B cell (primary cell): Measurements from ENCODE around the gene RERE.

ENCODE experiments used
- CTCF ChIP-seq: fragments of 200-600 bp; IDR thresholded peaks from one replicate; pipeline ENCODE4 v1.8.0; 2022; ENCODE audit warnings: antibody characterized with exemption, mild to moderate bottlenecking
- EZH2 ChIP-seq: IDR thresholded peaks from 2 replicates; pipeline ENCODE4 v1.6.1; 2012; ENCODE audit warnings: borderline replicate concordance, low read depth, mild to moderate bottlenecking, moderate library complexity, low read length; ENCODE audit not compliant: insufficient read depth, poor library complexity, severe bottlenecking

GRCh38 chr1:8303141-8303540 is 514.3 kb downstream of the RERE start:
- TF ChIP-seq CTCF (no peak), EZH2 (no peak)
